MCF 10A (cell line): ENCODE results near the gene PPP1R2B. TPM values are rescaled to one million over a fixed set of nuclear protein-coding genes. Genes with fewer than 3 reads are reported as not detected.

Experiments used
- BruUV-seq: library from RNA; stranded (reverse); fragments of 400-500 nt; replicated peaks from 2 replicates; lab custom pipeline; 2021; lab: Mats Ljungman, UMichigan
- CTCF ChIA-PET: fragments of 300-600 bp; sonication (Branson Sonifier 250); formaldehyde crosslinking; extraction: SDS; loops from one replicate; lab custom pipeline; 2021; ENCODE audit warnings: antibody characterized with exemption, inconsistent platforms; lab: Yijun Ruan, JAX
- POLR2A ChIA-PET: fragments of 300-600, 350-650 bp; sonication (Branson Sonifier 250); formaldehyde crosslinking; extraction: SDS; loops from one replicate; lab custom pipeline; 2020; ENCODE audit warnings: antibody characterized with exemption, inconsistent platforms; lab: Yijun Ruan, JAX
- DNase-seq: peaks from one replicate; pipeline ENCODE4 v3.0.0-alpha.2; 2018; ENCODE audit not compliant: unreplicated experiment
- H3K27ac Mint-ChIP-seq: one replicate; pipeline ENCODE4 v1.8.0; 2022; ENCODE audit warnings: mild to moderate bottlenecking, low read depth, mixed read lengths; ENCODE audit not compliant: unreplicated experiment
- H3K27me3 Mint-ChIP-seq: one replicate; pipeline ENCODE4 v1.8.0; 2022; ENCODE audit warnings: mixed read lengths; ENCODE audit not compliant: insufficient read depth, unreplicated experiment
- H3K36me3 Mint-ChIP-seq: one replicate; pipeline ENCODE4 v1.8.0; 2022; ENCODE audit warnings: mild to moderate bottlenecking, moderate library complexity, mixed read lengths; ENCODE audit not compliant: insufficient read depth, unreplicated experiment
- H3K4me1 Mint-ChIP-seq: one replicate; pipeline ENCODE4 v1.8.0; 2022; ENCODE audit warnings: mixed read lengths; ENCODE audit not compliant: insufficient read depth, unreplicated experiment
- H3K4me3 Mint-ChIP-seq: one replicate; pipeline ENCODE4 v1.8.0; 2022; ENCODE audit warnings: mild to moderate bottlenecking, moderate library complexity, mixed read lengths; ENCODE audit not compliant: unreplicated experiment
- H3K9me3 Mint-ChIP-seq: one replicate; pipeline ENCODE4 v1.8.0; 2022; ENCODE audit warnings: mixed read lengths; ENCODE audit not compliant: unreplicated experiment
- CTCF ChIP-seq: fragments of 200-600 bp; IDR thresholded peaks from one replicate; pipeline ENCODE4 v1.8.0; 2022; ENCODE audit warnings: antibody characterized with exemption, mild to moderate bottlenecking; ENCODE audit not compliant: unreplicated experiment
- intact Hi-C: fragments of 100-400 bp; cut with micrococcal nuclease; formaldehyde crosslinking; loops from 2 replicates; pipeline ENCODE4 v1.14.1; 2022
- total RNA-seq: library from RNA; stranded (reverse); gene quantifications from 2 replicates; pipeline ENCODE4 v1.2.3, GENCODE V29; 2022

PPP1R2B gene
- total RNA-seq, 1 experiment from 2014 or later: not detected

DNA sequence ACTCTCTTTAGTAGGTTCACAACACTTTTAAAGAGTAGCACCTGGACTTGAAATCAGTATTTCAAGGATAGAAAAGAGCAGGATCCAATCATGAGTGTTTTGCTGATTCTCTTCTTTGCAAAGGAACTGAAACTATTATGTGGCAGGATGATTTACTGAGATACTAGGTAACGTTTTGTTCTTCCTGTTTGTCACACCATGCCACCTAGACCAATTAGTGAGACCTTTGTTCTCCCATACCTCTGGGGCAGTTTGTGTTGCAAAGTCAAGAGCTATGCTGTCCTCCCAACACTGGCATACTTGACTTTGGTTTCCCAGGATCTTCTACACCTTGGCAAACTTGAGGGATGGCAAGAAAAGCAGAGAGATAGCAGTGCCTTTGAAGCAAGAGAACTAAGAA, 43.4 kb downstream of the PPP1R2B start:
- POLR2A ChIA-PET: no interaction called here
- Mint-ChIP-seq H3K4me1 (peaks cover 14% of the 10 kb centered on the region), H3K27ac (no peak overlapping the region), H3K27me3 (no peaks in the 10 kb centered on the region), H3K4me3 (no peak overlapping the region), H3K36me3 (no peaks in the 10 kb centered on the region), H3K9me3 (no peaks in the 10 kb centered on the region)
- BruUV-seq: no TSS peak
- no peak for DNase-seq
- TF ChIP-seq CTCF: no peak
- CTCF ChIA-PET: interaction anchor here (0.6 kb wide), 1 partner anchor 314 kb away, joined by 4 read pairs; no protein-coding TSS in a partner anchor
- intact Hi-C loops: no loop called here

DNA sequence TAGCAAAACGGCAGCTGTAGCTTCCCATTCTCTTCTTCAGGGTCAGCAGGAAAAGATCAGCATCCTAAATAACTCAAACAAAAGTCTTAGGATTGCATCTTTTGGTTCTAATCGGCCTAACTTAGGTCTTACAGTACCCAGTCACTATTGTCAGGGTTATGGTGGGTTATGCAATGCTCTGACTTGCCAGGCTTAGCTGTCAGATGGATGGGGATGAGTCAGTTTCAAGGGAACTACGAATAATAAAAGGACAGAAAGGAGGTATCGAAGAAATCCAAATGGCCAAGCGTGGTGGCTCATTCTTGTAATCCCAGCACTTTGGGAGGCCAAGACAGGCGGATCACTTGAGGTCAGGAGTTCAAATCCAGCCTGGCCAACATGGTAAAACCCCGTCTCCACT, 46.5 kb downstream of the PPP1R2B start:
- CTCF ChIA-PET: no interaction called here
- POLR2A ChIA-PET: interaction anchor here (1.0 to 1.5 kb wide), 2 partner anchors 12 to 15 kb away, joined by 3 to 4 read pairs; no protein-coding TSS in a partner anchor
- intact Hi-C loops: no loop called here
- Mint-ChIP-seq H3K27me3 (no peaks in the 10 kb centered on the region), H3K4me3 (no peak overlapping the region), H3K9me3 (no peaks in the 10 kb centered on the region), H3K27ac (no peak overlapping the region), H3K4me1 (peaks cover 6% of the 10 kb centered on the region), H3K36me3 (no peaks in the 10 kb centered on the region)
- no peak for DNase-seq
- no TSS peak for BruUV-seq
- no peak for TF ChIP-seq CTCF

Other genes with a start within 250 kb of the PPP1R2B start
- gene TIMD4, start 112.9 kb downstream of the PPP1R2B start, total RNA-seq: not detected in 2 replicates
- gene HAVCR1, start 208.8 kb downstream of the PPP1R2B start, total RNA-seq: 0.42 TPM in 1 of 2 replicates, not detected in the other